Peyer's patch (tissue), 4 donors: ENCODE data around the gene NSG1.

Source experiments
- POLR2A ChIP-seq, 2 donors: fragments of 450-650 bp; IDR thresholded peaks; one replicate each; pipeline ENCODE4 v1.5.1; 2017; ENCODE audit warnings: antibody characterized with exemption in 2 of 2, mild to moderate bottlenecking in 2 of 2, moderate library complexity in 2 of 2
- TF ChIP-seq, protein P1 (sequence below), 6 experiments: fragments of 450-650 bp in 4 of 6; fragments of 200-600 bp in 2 of 6; sonication (generic) in 1 of 6; IDR thresholded peaks; one replicate each; pipeline ENCODE4 v1.5.1; 2017 to 2019; ENCODE audit warnings: antibody characterized with exemption in 6 of 6, mild to moderate bottlenecking in 3 of 6, moderate library complexity in 1 of 6

DNA sequence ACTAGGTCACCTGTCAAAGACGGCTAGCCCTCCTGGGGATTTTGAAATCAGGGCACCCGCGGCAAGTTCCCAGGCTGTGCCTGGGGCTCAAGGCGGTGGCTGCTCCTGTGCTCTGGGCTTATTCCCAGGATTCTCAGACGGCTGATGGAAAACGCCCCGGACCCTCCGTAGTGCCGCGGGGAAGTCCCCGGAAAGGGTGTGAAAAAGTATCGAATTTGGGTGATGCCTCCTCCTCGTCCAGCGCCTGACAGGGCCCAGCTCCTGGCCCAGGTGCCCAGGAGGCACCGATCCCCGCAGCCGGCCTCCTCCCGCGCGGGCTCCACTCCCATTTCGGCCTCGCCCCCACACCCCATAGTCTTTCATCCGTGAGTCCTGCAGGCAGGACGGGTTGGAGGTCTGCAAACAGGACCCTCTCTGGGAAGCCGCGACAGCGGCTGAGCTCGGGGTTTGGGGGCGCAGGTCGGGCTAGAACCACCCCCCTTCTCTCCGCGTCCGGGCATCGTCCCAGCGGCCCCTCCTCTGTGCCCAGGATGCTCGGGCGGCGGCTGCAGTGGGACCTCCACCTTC lies 1.1 kb upstream of the NSG1 start:
- TF ChIP-seq, protein P1, sequence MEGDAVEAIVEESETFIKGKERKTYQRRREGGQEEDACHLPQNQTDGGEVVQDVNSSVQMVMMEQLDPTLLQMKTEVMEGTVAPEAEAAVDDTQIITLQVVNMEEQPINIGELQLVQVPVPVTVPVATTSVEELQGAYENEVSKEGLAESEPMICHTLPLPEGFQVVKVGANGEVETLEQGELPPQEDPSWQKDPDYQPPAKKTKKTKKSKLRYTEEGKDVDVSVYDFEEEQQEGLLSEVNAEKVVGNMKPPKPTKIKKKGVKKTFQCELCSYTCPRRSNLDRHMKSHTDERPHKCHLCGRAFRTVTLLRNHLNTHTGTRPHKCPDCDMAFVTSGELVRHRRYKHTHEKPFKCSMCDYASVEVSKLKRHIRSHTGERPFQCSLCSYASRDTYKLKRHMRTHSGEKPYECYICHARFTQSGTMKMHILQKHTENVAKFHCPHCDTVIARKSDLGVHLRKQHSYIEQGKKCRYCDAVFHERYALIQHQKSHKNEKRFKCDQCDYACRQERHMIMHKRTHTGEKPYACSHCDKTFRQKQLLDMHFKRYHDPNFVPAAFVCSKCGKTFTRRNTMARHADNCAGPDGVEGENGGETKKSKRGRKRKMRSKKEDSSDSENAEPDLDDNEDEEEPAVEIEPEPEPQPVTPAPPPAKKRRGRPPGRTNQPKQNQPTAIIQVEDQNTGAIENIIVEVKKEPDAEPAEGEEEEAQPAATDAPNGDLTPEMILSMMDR (IDR thresholded peaks at IDR 0.05), result no peak
- no peak for TF ChIP-seq POLR2A (IDR thresholded peaks at IDR 0.05)
